Smooth muscle cell (in vitro differentiated cells): ENCODE results near the gene PRKCG. TPM values are rescaled to one million over a fixed set of nuclear protein-coding genes. Genes with fewer than 3 reads are reported as not detected.
A peak's percentile ranks its signal among the peaks of the same experiment; 100 is the strongest.

Experiments used
- DNase-seq: peaks from one replicate; lab custom pipeline; 2025; ENCODE audit not compliant: unreplicated experiment; lab: John Stamatoyannopoulos, UW
- H2AFZ ChIP-seq: fragments of 200-600 bp; sonication (generic); 2 replicates; pipeline ENCODE4 v1.6.0; 2016; ENCODE audit warnings: antibody characterized with exemption, low read depth, mild to moderate bottlenecking
- H3F3A ChIP-seq: fragments of 200-600 bp; sonication (generic); 2 replicates; pipeline ENCODE4 v1.6.0; 2017; ENCODE audit warnings: antibody characterized with exemption, low read depth
- H3K27ac ChIP-seq: fragments of 200-600 bp; sonication (generic); 2 replicates; pipeline ENCODE4 v1.5.1; 2016; ENCODE audit warnings: low read depth, mild to moderate bottlenecking
- H3K27me3 ChIP-seq: fragments of 200-600 bp; sonication (generic); 2 replicates; pipeline ENCODE4 v1.6.1; 2016; ENCODE audit warnings: low read depth, mild to moderate bottlenecking
- H3K36me3 ChIP-seq: fragments of 200-600 bp; sonication (generic); 2 replicates; pipeline ENCODE4 v1.5.1; 2016; ENCODE audit warnings: low read depth
- H3K4me1 ChIP-seq: fragments of 200-600 bp; sonication (generic); 2 replicates; pipeline ENCODE4 v1.5.1; 2016; ENCODE audit warnings: low read depth
- H3K4me2 ChIP-seq: fragments of 200-600 bp; sonication (generic); 2 replicates; pipeline ENCODE4 v1.6.0; 2016; ENCODE audit warnings: mild to moderate bottlenecking
- H3K4me3 ChIP-seq: fragments of 200-600 bp; sonication (generic); 2 replicates; pipeline ENCODE4 v1.5.1; 2016; ENCODE audit warnings: mild to moderate bottlenecking
- H3K79me2 ChIP-seq: fragments of 200-600 bp; sonication (generic); 2 replicates; pipeline ENCODE4 v1.6.0; 2016; ENCODE audit warnings: low read depth, mild to moderate bottlenecking
- H3K9ac ChIP-seq: fragments of 200-600 bp; sonication (generic); 2 replicates; pipeline ENCODE4 v1.6.0; 2016; ENCODE audit warnings: low read depth
- H3K9me3 ChIP-seq: fragments of 200-600 bp; sonication (generic); replicated peaks from 2 replicates; pipeline ENCODE4 v1.5.1; 2016; ENCODE audit warnings: low read depth
- H4K20me1 ChIP-seq: fragments of 200-600 bp; sonication (generic); 2 replicates; pipeline ENCODE4 v1.6.0; 2016; ENCODE audit warnings: low read depth
- WGBS: methylation state at CpG from one replicate; pipeline ENCODE4 v1.1.7; 2016; ENCODE audit warnings: low lambda C conversion rate; 5-methylcytosine and 5-hydroxymethylcytosine counted together
- polyA plus RNA-seq: library from polyadenylated mRNA; unstranded; fragments of >200 nt; fragmentation: Nextera tagmentation; extraction: Ambion mirVana; gene quantifications from 2 replicates; pipeline ENCODE4 v1.2.1, GENCODE V29; 2016
- total RNA-seq: library from RNA; depleted of rRNA; stranded (reverse); fragments of >200 nt; gene quantifications from 2 replicates; pipeline ENCODE4 v1.2.3, GENCODE V29; 2014
- TF ChIP-seq, protein P1 (sequence below): fragments of 200-600 bp; sonication (generic); IDR thresholded peaks from 2 replicates; pipeline ENCODE4 v1.5.1; 2017; ENCODE audit warnings: borderline replicate concordance, mild to moderate bottlenecking, antibody characterized with exemption; ENCODE audit not compliant: insufficient read depth, poor library complexity, severe bottlenecking

Gene PRKCG
- total and polyA plus RNA-seq, 2 experiments from 2014 or later, result 0.51 TPM; not detected in 1

DNA sequence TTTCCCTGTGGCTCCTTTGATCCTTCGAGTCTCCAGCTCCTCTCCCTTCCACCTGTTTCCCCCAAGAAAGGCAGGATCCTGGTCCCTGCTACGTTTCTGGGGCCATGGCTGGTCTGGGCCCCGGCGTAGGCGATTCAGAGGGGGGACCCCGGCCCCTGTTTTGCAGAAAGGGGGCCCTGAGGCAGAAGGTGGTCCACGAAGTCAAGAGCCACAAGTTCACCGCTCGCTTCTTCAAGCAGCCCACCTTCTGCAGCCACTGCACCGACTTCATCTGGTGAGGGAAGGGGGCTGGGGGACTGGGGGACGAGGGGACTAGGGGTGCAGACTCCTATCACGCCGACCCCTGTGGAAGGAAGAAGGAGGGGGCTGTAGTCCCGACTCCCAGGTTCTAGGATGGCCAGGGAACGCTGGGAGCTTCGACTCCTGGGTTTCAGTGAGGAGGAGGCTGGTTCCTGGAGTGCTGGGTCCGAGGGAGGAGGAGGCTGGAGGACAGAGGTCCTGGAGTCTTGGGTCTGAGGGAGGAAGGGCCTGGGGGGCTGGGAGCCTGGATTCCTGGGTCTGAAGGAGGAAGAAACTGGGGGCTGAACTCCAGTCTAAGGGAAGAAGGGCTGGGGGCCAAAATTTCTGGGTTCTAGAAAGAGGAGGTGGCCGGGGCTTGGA, 524 bp downstream of the PRKCG start:
- peaks cover 59% of the 10 kb centered on the region for H3K27me3 ChIP-seq
- H3F3A ChIP-seq, result peaks cover 4% of the 10 kb centered on the region
- peak overlapping the region; percentile 82 for H3K4me2 ChIP-seq
- no peaks in the 10 kb centered on the region for H3K36me3 ChIP-seq
- no peak for DNase-seq
- H2AFZ ChIP-seq, result no peak overlapping the region
- no peaks in the 10 kb centered on the region for H3K79me2 ChIP-seq
- no peak overlapping the region for H3K9ac ChIP-seq
- TF ChIP-seq, protein P1, sequence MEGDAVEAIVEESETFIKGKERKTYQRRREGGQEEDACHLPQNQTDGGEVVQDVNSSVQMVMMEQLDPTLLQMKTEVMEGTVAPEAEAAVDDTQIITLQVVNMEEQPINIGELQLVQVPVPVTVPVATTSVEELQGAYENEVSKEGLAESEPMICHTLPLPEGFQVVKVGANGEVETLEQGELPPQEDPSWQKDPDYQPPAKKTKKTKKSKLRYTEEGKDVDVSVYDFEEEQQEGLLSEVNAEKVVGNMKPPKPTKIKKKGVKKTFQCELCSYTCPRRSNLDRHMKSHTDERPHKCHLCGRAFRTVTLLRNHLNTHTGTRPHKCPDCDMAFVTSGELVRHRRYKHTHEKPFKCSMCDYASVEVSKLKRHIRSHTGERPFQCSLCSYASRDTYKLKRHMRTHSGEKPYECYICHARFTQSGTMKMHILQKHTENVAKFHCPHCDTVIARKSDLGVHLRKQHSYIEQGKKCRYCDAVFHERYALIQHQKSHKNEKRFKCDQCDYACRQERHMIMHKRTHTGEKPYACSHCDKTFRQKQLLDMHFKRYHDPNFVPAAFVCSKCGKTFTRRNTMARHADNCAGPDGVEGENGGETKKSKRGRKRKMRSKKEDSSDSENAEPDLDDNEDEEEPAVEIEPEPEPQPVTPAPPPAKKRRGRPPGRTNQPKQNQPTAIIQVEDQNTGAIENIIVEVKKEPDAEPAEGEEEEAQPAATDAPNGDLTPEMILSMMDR, result no peak
- H3K4me3 ChIP-seq, result peak overlapping the region; percentile 38
- 16% methylated on average over 16 of the region's 18 CpGs for WGBS
- H3K27ac ChIP-seq, result no peak overlapping the region
- H4K20me1 ChIP-seq, result no peaks in the 10 kb centered on the region
- H3K9me3 ChIP-seq, result no peaks in the 10 kb centered on the region
- H3K4me1 ChIP-seq, result peaks cover 6% of the 10 kb centered on the region

DNA sequence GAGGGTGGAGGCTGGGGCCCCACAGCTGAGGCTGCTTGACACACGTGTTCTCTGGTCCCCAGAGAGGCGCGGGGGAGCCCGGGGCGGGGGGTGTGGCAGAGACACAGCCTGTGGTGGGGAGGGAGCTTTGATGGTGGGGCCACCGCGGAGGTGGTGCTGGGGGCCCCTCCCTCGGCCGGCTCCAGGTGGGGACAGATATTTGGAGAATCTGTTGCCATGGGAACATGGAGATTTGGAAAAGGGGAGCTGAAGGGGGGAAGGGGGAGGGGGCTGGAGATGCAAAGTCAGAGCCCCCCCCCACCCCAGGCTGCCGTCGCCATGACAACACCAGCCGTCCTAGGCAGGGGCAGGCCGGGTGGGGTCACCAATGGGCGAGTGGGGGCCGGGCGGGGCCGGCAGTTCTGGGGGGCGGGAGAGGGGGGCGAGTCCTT, 1.2 kb downstream of the PRKCG start:
- Histone ChIP-seq H3K79me2 (no peaks in the 10 kb centered on the region), H3K4me3 (no peak overlapping the region), H3K27me3 (peaks cover 59% of the 10 kb centered on the region), H3K4me1 (peaks cover 6% of the 10 kb centered on the region), H3K9me3 (no peaks in the 10 kb centered on the region), H3K27ac (no peak overlapping the region), H3K9ac (no peak overlapping the region), H3K36me3 (no peaks in the 10 kb centered on the region), H4K20me1 (no peaks in the 10 kb centered on the region), H2AFZ (no peak overlapping the region), H3K4me2 (no peak overlapping the region), H3F3A (peaks cover 4% of the 10 kb centered on the region)
- WGBS, result 4% methylated on average over 4 of the region's 19 CpGs
- no peak for DNase-seq
- TF ChIP-seq, protein P1, result no peak

DNA sequence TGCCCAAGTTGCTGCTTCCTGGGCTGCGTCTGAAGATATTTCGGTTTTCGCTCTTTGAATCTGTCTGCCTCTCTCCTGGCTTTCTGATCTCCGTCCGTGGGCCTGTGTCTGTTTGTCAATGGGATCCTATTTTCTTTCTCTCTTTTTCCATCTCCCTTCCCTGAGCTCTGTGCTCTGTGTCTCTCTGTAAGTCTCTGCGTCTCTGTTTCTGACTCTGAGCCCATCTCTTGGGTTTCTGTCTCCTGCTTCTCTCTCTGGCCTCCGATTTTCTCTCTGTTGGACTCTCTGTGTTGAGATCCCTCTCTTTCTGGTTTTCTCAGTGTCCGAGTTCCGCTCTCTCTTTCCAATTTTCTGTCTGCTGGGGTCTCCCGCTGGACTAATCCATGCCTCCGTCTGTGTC, 1.7 kb downstream of the PRKCG start:
- 69% methylated on average over 11 of the region's 11 CpGs for WGBS
- no peak for DNase-seq

More for the DNA sequence above, 1.7 kb downstream of the PRKCG start:
- H3K9ac ChIP-seq, result no peak overlapping the region
- no peak overlapping the region for H3K4me3 ChIP-seq
- TF ChIP-seq, protein P1, result no peak
- H3K36me3 ChIP-seq, result no peaks in the 10 kb centered on the region
- H3K27me3 ChIP-seq, result peaks cover 59% of the 10 kb centered on the region
- H4K20me1 ChIP-seq, result no peaks in the 10 kb centered on the region
- H3K79me2 ChIP-seq, result no peaks in the 10 kb centered on the region
- H3K9me3 ChIP-seq, result no peaks in the 10 kb centered on the region
- peaks cover 6% of the 10 kb centered on the region for H3K4me1 ChIP-seq
- H2AFZ ChIP-seq, result no peak overlapping the region
- no peak overlapping the region for H3K27ac ChIP-seq
- H3K4me2 ChIP-seq, result no peak overlapping the region
- H3F3A ChIP-seq, result peaks cover 4% of the 10 kb centered on the region
